GM23338 (cell line): ENCODE measurements around the gene DNAJA2. TPM values are rescaled to one million over a fixed set of nuclear protein-coding genes. Genes with fewer than 3 reads are reported as not detected.

Experiments
- ATAC-seq: fragments of 200-7000 bp; cut with Tn5 transposase; 3 replicates; pipeline ENCODE4 v1.9.1; 2020
- DNase-seq: peaks from one replicate; pipeline ENCODE4 v3.0.0-alpha.2; 2015; ENCODE audit warnings: low spot score
- H2AFZ ChIP-seq: fragments of 200-600 bp; sonication (generic); 2 replicates; pipeline ENCODE4 v1.8.0; 2016; ENCODE audit warnings: antibody characterized with exemption, mild to moderate bottlenecking, moderate library complexity
- H3F3A ChIP-seq: fragments of 200-600 bp; sonication (generic); replicated peaks from 2 replicates; pipeline ENCODE4 v1.8.0; 2017; ENCODE audit warnings: antibody characterized with exemption, mixed run types, low read depth
- H3K27ac ChIP-seq: fragments of 200-600 bp; sonication (generic); 2 replicates; pipeline ENCODE4 v1.6.1; 2016; ENCODE audit warnings: low read depth
- H3K27me3 ChIP-seq: fragments of 200-600 bp; sonication (generic); 2 replicates; pipeline ENCODE4 v1.8.0; 2016; ENCODE audit warnings: mild to moderate bottlenecking, mixed run types, moderate library complexity; ENCODE audit not compliant: insufficient read depth
- H3K36me3 ChIP-seq: fragments of 200-600 bp; sonication (generic); 2 replicates; pipeline ENCODE4 v1.8.0; 2016; ENCODE audit warnings: mild to moderate bottlenecking; ENCODE audit not compliant: insufficient read depth
- H3K4me1 ChIP-seq: fragments of 200-600 bp; sonication (generic); 2 replicates; pipeline ENCODE4 v1.8.0; 2016; ENCODE audit warnings: mild to moderate bottlenecking, moderate library complexity; ENCODE audit not compliant: insufficient read depth
- H3K4me2 ChIP-seq: fragments of 200-600 bp; sonication (generic); 2 replicates; pipeline ENCODE4 v1.7.1; 2017; ENCODE audit warnings: mixed run types
- H3K4me3 ChIP-seq: fragments of 200-600 bp; sonication (generic); 2 replicates; pipeline ENCODE4 v1.6.1; 2016; ENCODE audit warnings: mixed run types
- H3K79me2 ChIP-seq: fragments of 200-600 bp; sonication (generic); replicated peaks from 2 replicates; pipeline ENCODE4 v1.8.0; 2017; ENCODE audit warnings: mild to moderate bottlenecking; ENCODE audit not compliant: insufficient read depth
- H3K9me2 ChIP-seq: fragments of 200-600 bp; sonication (generic); 2 replicates; pipeline ENCODE4 v1.8.0; 2017; ENCODE audit not compliant: insufficient read depth
- H4K20me1 ChIP-seq: fragments of 200-600 bp; sonication (generic); replicated peaks from 2 replicates; pipeline ENCODE4 v1.8.0; 2017; ENCODE audit warnings: mild to moderate bottlenecking; ENCODE audit not compliant: insufficient read depth
- H3K27ac Mint-ChIP-seq: 2 replicates; pipeline ENCODE4 v1.8.0; 2020; ENCODE audit warnings: inconsistent platforms, mild to moderate bottlenecking, moderate library complexity, mixed read lengths
- H3K27me3 Mint-ChIP-seq: 3 replicates; pipeline ENCODE4 v1.8.0; 2022; ENCODE audit warnings: low read depth, mild to moderate bottlenecking, moderate library complexity, mixed read lengths, inconsistent platforms; ENCODE audit not compliant: insufficient read depth, poor library complexity
- H3K36me3 Mint-ChIP-seq: 3 replicates; pipeline ENCODE4 v1.8.0; 2021; ENCODE audit warnings: low read depth, mild to moderate bottlenecking, inconsistent platforms, moderate library complexity, mixed read lengths
- H3K4me1 Mint-ChIP-seq: 3 replicates; pipeline ENCODE4 v1.8.0; 2020; ENCODE audit warnings: mild to moderate bottlenecking, inconsistent platforms, mixed read lengths
- H3K4me3 Mint-ChIP-seq: 3 replicates; pipeline ENCODE4 v1.8.0; 2021; ENCODE audit warnings: moderate library complexity, mild to moderate bottlenecking, inconsistent platforms, mixed read lengths
- H3K9me3 Mint-ChIP-seq: 3 replicates; pipeline ENCODE4 v1.8.0; 2020; ENCODE audit warnings: moderate library complexity, mild to moderate bottlenecking, inconsistent platforms, mixed read lengths
- CREB1 ChIP-seq: fragments of 250-450 bp; sonication (Bioruptor Pico); IDR thresholded peaks from 2 replicates; pipeline ENCODE4 v1.5.0; 2020; ENCODE audit warnings: low read depth, mild to moderate bottlenecking, moderate library complexity
- CTCF ChIP-seq, 2 experiments: fragments of 200-600 bp in 1 of 2; sonication (generic) in 1 of 2; conservative IDR thresholded peaks; 2 replicates each; pipeline versions ENCODE4 v1.5.1 to v1.6.1; 2016 to 2017; ENCODE audit warnings: antibody characterized with exemption in 2 of 2, low read depth in 2 of 2, mild to moderate bottlenecking in 2 of 2, moderate library complexity in 1 of 2
- ETS1 ChIP-seq: IDR thresholded peaks from 2 replicates; pipeline ENCODE4 v1.6.1; 2016; ENCODE audit warnings: antibody characterized with exemption
- EZH2 ChIP-seq: fragments of 200-600 bp; sonication (generic); IDR thresholded peaks from one replicate; pipeline ENCODE4 v1.8.0; 2017; ENCODE audit warnings: antibody characterized with exemption, mild to moderate bottlenecking, low read depth; ENCODE audit not compliant: unreplicated experiment
- EZH2phosphoT487 ChIP-seq: fragments of 200-600 bp; sonication (generic); IDR thresholded peaks from one replicate; pipeline ENCODE4 v1.8.1; 2018; ENCODE audit warnings: antibody characterized with exemption; ENCODE audit not compliant: unreplicated experiment
- JUNB ChIP-seq: IDR thresholded peaks from one replicate; pipeline ENCODE4 v1.6.1; 2016; ENCODE audit warnings: antibody characterized with exemption; ENCODE audit not compliant: unreplicated experiment
- NANOG ChIP-seq: IDR thresholded peaks from 2 replicates; pipeline ENCODE4 v1.6.1; 2016; ENCODE audit warnings: antibody characterized with exemption, borderline replicate concordance
- POLR2AphosphoS5 ChIP-seq: IDR thresholded peaks from 2 replicates; pipeline ENCODE4 v1.6.1; 2016; ENCODE audit warnings: antibody characterized with exemption, low read depth
- STAT1 ChIP-seq: IDR thresholded peaks from one replicate; pipeline ENCODE4 v1.6.1; 2016; ENCODE audit warnings: antibody characterized with exemption; ENCODE audit not compliant: unreplicated experiment
- ZNF114 ChIP-seq: fragments of 250-450 bp; sonication (Bioruptor Pico); IDR thresholded peaks from 2 replicates; pipeline ENCODE4 v1.5.0; 2020; ENCODE audit warnings: mild to moderate bottlenecking, moderate library complexity
- ZNF331 ChIP-seq: fragments of 250-450 bp; sonication (Bioruptor Pico); IDR thresholded peaks from 2 replicates; pipeline ENCODE4 v1.5.0; 2020; ENCODE audit warnings: low read depth, mild to moderate bottlenecking, moderate library complexity
- ZNF462 ChIP-seq: fragments of 250-450 bp; sonication (Bioruptor Pico); IDR thresholded peaks from 2 replicates; pipeline ENCODE4 v1.5.0; 2020; ENCODE audit warnings: mild to moderate bottlenecking, moderate library complexity
- polyA plus RNA-seq: library from polyadenylated mRNA; unstranded; fragments of >200 nt; fragmentation: Nextera tagmentation; extraction: Ambion mirVana; gene quantifications from 2 replicates; pipeline ENCODE4 v1.2.1, GENCODE V29; 2016
- total RNA-seq: library from RNA; depleted of rRNA; stranded (reverse); fragments of >200 nt; shearing (Covaris generic); gene quantifications from 2 replicates; pipeline ENCODE4 v1.2.3, GENCODE V29; 2014
- TF ChIP-seq, protein P1 (sequence below): IDR thresholded peaks from one replicate; pipeline ENCODE4 v1.6.1; 2018; ENCODE audit warnings: antibody characterized with exemption; ENCODE audit not compliant: unreplicated experiment

The DNAJA2 gene
- total and polyA plus RNA-seq, 2 experiments from 2014 or later, result 94.5 to 101 TPM

DNA sequence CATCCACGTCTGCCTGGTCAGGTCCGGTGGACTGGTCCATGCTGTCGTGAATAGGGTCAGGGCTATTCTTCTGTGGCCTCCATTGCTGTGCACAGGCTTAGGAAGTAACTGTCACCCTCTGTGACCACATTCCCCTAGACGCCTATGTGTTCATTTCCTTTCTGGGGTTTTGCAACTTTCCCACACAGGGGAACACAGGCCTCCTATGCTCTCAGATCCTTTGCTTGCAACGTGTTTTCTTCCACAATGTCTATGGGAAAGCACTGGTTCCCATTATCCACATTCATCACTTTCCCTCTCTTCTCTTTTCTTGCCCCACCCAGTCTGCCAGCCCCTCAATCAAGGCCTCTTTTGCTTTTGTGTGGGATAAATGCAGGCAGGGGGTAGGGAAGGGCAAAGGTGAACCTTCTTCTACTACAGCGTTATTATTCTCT, 43.2 kb upstream of the DNAJA2 start:
- H2AFZ ChIP-seq, result no peak overlapping the region
- ATAC-seq (no peak), DNase-seq (no peak)
- TF ChIP-seq JUNB (no peak), CTCF (conservative IDR thresholded peaks at IDR 0.05; ENCODE audit: low read depth in 2 of 2) (no peak), ZNF114 (no peak), CREB1 (CRISPR knock-in tag) (no peak), ETS1 (no peak), ZNF462 (no peak), STAT1 (no peak), ZNF331 (CRISPR knock-in tag) (no peak), EZH2phosphoT487 (no peak), NANOG (no peak), EZH2 (no peak), POLR2AphosphoS5 (no peak)
- TF ChIP-seq, protein P1, sequence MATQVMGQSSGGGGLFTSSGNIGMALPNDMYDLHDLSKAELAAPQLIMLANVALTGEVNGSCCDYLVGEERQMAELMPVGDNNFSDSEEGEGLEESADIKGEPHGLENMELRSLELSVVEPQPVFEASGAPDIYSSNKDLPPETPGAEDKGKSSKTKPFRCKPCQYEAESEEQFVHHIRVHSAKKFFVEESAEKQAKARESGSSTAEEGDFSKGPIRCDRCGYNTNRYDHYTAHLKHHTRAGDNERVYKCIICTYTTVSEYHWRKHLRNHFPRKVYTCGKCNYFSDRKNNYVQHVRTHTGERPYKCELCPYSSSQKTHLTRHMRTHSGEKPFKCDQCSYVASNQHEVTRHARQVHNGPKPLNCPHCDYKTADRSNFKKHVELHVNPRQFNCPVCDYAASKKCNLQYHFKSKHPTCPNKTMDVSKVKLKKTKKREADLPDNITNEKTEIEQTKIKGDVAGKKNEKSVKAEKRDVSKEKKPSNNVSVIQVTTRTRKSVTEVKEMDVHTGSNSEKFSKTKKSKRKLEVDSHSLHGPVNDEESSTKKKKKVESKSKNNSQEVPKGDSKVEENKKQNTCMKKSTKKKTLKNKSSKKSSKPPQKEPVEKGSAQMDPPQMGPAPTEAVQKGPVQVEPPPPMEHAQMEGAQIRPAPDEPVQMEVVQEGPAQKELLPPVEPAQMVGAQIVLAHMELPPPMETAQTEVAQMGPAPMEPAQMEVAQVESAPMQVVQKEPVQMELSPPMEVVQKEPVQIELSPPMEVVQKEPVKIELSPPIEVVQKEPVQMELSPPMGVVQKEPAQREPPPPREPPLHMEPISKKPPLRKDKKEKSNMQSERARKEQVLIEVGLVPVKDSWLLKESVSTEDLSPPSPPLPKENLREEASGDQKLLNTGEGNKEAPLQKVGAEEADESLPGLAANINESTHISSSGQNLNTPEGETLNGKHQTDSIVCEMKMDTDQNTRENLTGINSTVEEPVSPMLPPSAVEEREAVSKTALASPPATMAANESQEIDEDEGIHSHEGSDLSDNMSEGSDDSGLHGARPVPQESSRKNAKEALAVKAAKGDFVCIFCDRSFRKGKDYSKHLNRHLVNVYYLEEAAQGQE, result no peak
- H4K20me1 ChIP-seq, result no peaks in the 10 kb centered on the region
- Mint-ChIP-seq H3K27ac (no peak overlapping the region), H3K4me1 (peaks cover 7% of the 10 kb centered on the region), H3K36me3 (no peaks in the 10 kb centered on the region), H3K4me3 (no peak overlapping the region), H3K9me3 (no peaks in the 10 kb centered on the region; the same call in 2 of the 3 replicates), H3K27me3 (peaks cover 3% of the 10 kb centered on the region)
- H3K79me2 ChIP-seq, result no peaks in the 10 kb centered on the region
- no peak overlapping the region for H3K4me2 ChIP-seq
- H3K36me3 ChIP-seq, result no peaks in the 10 kb centered on the region
- H3K4me1 ChIP-seq, result no peaks in the 10 kb centered on the region; the same call in 1 of the 2 replicates
- H3F3A ChIP-seq, result no peaks in the 10 kb centered on the region
- no peaks in the 10 kb centered on the region for H3K9me2 ChIP-seq
- no peak overlapping the region for H3K27ac ChIP-seq
- no peak overlapping the region for H3K4me3 ChIP-seq
- H3K27me3 ChIP-seq, result no peaks in the 10 kb centered on the region
